Osteoblast (primary cell): Measurements from ENCODE around the gene L1TD1. TPM values are rescaled to one million over a fixed set of nuclear protein-coding genes. Genes with fewer than 3 reads are reported as not detected.
A peak's percentile ranks its signal among the peaks of the same experiment; 100 is the strongest.

Source experiments
- DNase-seq: peaks from one replicate; pipeline ENCODE4 v3.0.0; 2011; ENCODE audit warnings: low spot score, mixed read lengths; ENCODE audit not compliant: insufficient read length; ENCODE audit errors: missing footprints
- H2AFZ ChIP-seq: 2 replicates; pipeline ENCODE4 v1.6.0; 2011; ENCODE audit warnings: mild to moderate bottlenecking, low read length
- H3K27ac ChIP-seq: 2 replicates; pipeline ENCODE4 v1.5.1; 2011; ENCODE audit warnings: mild to moderate bottlenecking, low read depth, low read length, moderate library complexity
- H3K27me3 ChIP-seq: 2 replicates; pipeline ENCODE4 v1.6.0; 2012; ENCODE audit warnings: mild to moderate bottlenecking, control low read depth, inconsistent platforms, low read length, moderate library complexity; ENCODE audit not compliant: insufficient read depth
- H3K36me3 ChIP-seq: 2 replicates; pipeline ENCODE4 v1.5.1; 2011; ENCODE audit warnings: mild to moderate bottlenecking, low read length, control low read depth, moderate library complexity; ENCODE audit not compliant: insufficient read depth
- H3K4me1 ChIP-seq: 2 replicates; pipeline ENCODE4 v1.5.1; 2011; ENCODE audit warnings: mild to moderate bottlenecking, low read length, control low read depth, moderate library complexity; ENCODE audit not compliant: insufficient read depth
- H3K4me2 ChIP-seq: 2 replicates; pipeline ENCODE4 v1.6.0; 2011; ENCODE audit warnings: mild to moderate bottlenecking, low read length; ENCODE audit not compliant: insufficient read depth
- H3K4me3 ChIP-seq: fragments of 200-600 bp; sonication (generic); 3 replicates; pipeline ENCODE4 v1.5.1; 2012; ENCODE audit warnings: mild to moderate bottlenecking, low read length, inconsistent platforms; ENCODE audit not compliant: insufficient read depth
- H3K79me2 ChIP-seq: 2 replicates; pipeline ENCODE4 v1.6.0; 2012; ENCODE audit warnings: mild to moderate bottlenecking, low read length, control low read depth, inconsistent platforms; ENCODE audit not compliant: insufficient read depth
- H3K9me3 ChIP-seq: 2 replicates; pipeline ENCODE4 v1.5.1; 2011; ENCODE audit warnings: low read depth, low read length, control low read depth
- H4K20me1 ChIP-seq: 2 replicates; pipeline ENCODE4 v1.6.0; 2012; ENCODE audit warnings: mild to moderate bottlenecking, low read length, control low read depth; ENCODE audit not compliant: insufficient read depth
- total RNA-seq: library from RNA; depleted of rRNA; stranded (reverse); fragments of >200 nt; gene quantifications from 2 replicates; pipeline ENCODE4 v1.2.3, GENCODE V29; 2012
- TF ChIP-seq, protein P1 (sequence below): IDR thresholded peaks from 2 replicates; pipeline ENCODE4 v1.5.1; 2011; ENCODE audit warnings: mild to moderate bottlenecking, low read depth, low read length, moderate library complexity; ENCODE audit errors: extremely low read depth

L1TD1 gene
- total RNA-seq, 1 donor = not detected

- TF ChIP-seq, protein P1, sequence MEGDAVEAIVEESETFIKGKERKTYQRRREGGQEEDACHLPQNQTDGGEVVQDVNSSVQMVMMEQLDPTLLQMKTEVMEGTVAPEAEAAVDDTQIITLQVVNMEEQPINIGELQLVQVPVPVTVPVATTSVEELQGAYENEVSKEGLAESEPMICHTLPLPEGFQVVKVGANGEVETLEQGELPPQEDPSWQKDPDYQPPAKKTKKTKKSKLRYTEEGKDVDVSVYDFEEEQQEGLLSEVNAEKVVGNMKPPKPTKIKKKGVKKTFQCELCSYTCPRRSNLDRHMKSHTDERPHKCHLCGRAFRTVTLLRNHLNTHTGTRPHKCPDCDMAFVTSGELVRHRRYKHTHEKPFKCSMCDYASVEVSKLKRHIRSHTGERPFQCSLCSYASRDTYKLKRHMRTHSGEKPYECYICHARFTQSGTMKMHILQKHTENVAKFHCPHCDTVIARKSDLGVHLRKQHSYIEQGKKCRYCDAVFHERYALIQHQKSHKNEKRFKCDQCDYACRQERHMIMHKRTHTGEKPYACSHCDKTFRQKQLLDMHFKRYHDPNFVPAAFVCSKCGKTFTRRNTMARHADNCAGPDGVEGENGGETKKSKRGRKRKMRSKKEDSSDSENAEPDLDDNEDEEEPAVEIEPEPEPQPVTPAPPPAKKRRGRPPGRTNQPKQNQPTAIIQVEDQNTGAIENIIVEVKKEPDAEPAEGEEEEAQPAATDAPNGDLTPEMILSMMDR = no peak
- H3K4me2 ChIP-seq = no peak overlapping the region
- no peaks in the 10 kb centered on the region for H3K9me3 ChIP-seq
- no peak overlapping the region for H2AFZ ChIP-seq
- H3K4me1 ChIP-seq = no peaks in the 10 kb centered on the region
- H3K4me3 ChIP-seq = no peak overlapping the region
- H3K27me3 ChIP-seq = no peaks in the 10 kb centered on the region
- no peaks in the 10 kb centered on the region for H3K36me3 ChIP-seq
- H3K79me2 ChIP-seq = no peaks in the 10 kb centered on the region
- no peak overlapping the region for H3K27ac ChIP-seq
- no peaks in the 10 kb centered on the region for H4K20me1 ChIP-seq
- no peak for DNase-seq
Measured at GRCh38 chr1:62232871-62233278, 38.2 kb downstream of the L1TD1 start.

- Histone ChIP-seq H4K20me1 (no peaks in the 10 kb centered on the region), H2AFZ (no peak overlapping the region)
- DNase-seq = peak; percentile 50
Measured at GRCh38 chr1:62233926-62234450, 39.3 kb downstream of the L1TD1 start.

DNA sequence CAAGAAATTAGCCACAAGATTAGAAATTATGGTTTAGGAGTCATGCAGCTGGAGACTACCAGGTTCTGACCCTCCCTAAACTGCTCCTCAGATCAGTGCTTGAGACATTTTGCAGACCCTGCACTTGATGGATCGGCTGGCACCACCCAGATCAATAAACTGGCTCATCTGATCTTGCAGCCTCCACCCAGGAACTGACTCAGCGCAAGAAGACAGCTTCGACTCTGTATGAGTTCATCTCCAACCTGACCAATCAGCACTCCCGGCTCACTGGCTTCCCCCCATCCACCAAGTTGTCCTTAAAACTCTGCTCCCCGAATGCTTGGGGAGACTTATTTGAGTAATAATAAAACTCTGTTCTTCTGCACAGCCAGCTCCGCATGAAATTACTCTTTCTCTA is 40.0 kb downstream of the L1TD1 start:
- Histone ChIP-seq H3K27me3 (no peaks in the 10 kb centered on the region), H3K36me3 (no peaks in the 10 kb centered on the region), H3K4me1 (no peaks in the 10 kb centered on the region), H3K79me2 (no peaks in the 10 kb centered on the region), H4K20me1 (no peaks in the 10 kb centered on the region), H3K4me2 (no peak overlapping the region), H2AFZ (no peak overlapping the region), H3K4me3 (no peak overlapping the region), H3K27ac (no peak overlapping the region), H3K9me3 (no peaks in the 10 kb centered on the region)
- TF ChIP-seq, protein P1 = no peak
- DNase-seq = no peak

More at GRCh38 chr1:62233926-62234450, 39.3 kb downstream of the L1TD1 start:
- Histone ChIP-seq H3K79me2 (no peaks in the 10 kb centered on the region), H3K27ac (no peak overlapping the region), H3K36me3 (no peaks in the 10 kb centered on the region), H3K4me2 (no peak overlapping the region), H3K9me3 (no peaks in the 10 kb centered on the region), H3K27me3 (no peaks in the 10 kb centered on the region), H3K4me1 (no peaks in the 10 kb centered on the region), H3K4me3 (no peak overlapping the region)
- TF ChIP-seq, protein P1 = no peak

DNA sequence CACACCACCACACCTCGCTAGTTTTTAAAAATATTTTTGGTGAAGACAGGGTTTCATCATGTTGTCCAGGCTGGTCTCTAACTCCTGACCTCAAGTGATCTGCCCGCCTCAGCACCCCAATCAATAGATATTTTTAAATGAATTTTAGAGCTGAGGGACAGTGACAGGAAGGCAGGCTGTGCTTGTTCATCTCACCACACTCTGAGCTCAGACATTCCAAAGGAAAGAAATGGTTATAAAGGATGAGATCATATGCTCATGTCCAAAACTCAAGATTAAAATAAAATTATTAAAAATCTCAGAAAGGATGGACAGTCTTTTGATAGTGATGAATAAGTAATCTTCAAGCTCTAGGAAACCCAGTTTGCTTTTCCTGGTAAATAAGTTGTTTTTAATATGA is 40.9 kb downstream of the L1TD1 start:
- Histone ChIP-seq H3K79me2 (no peaks in the 10 kb centered on the region), H3K36me3 (no peaks in the 10 kb centered on the region), H3K9me3 (no peaks in the 10 kb centered on the region), H2AFZ (no peak overlapping the region), H3K27ac (no peak overlapping the region), H3K4me2 (no peak overlapping the region), H3K4me1 (no peaks in the 10 kb centered on the region), H3K27me3 (no peaks in the 10 kb centered on the region), H3K4me3 (no peak overlapping the region), H4K20me1 (no peaks in the 10 kb centered on the region)
- DNase-seq = no peak
- TF ChIP-seq, protein P1 = no peak
